HAP-1 (cell line): ENCODE measurements around the gene MPC2.

Experiments
- DNase-seq, 2 experiments: peaks; one replicate each; pipeline ENCODE4 v3.0.0-alpha.2; 2016 to 2020; ENCODE audit warnings: low spot score in 2 of 2
- H3K27me3 ChIP-seq: fragments of 250-450 bp; sonication (Bioruptor Pico); 2 replicates; pipeline ENCODE4 v1.5.1; 2020; ENCODE audit warnings: low read depth, mild to moderate bottlenecking, moderate library complexity
- H3K36me3 ChIP-seq: fragments of 250-450 bp; sonication (Bioruptor Pico); replicated peaks from 2 replicates; pipeline ENCODE4 v1.5.1; 2020; ENCODE audit warnings: mild to moderate bottlenecking
- H3K4me1 ChIP-seq: fragments of 250-450 bp; sonication (Bioruptor Pico); 2 replicates; pipeline ENCODE4 v1.5.1; 2020; ENCODE audit warnings: mild to moderate bottlenecking
- H3K4me3 ChIP-seq: fragments of 250-450 bp; sonication (Bioruptor Pico); 2 replicates; pipeline ENCODE4 v1.5.1; 2020; ENCODE audit warnings: mild to moderate bottlenecking, moderate library complexity
- H3K9me3 ChIP-seq: fragments of 250-450 bp; sonication (Bioruptor Pico); 2 replicates; pipeline ENCODE4 v1.5.1; 2020; ENCODE audit warnings: mild to moderate bottlenecking, moderate library complexity
- in situ Hi-C: fragments of 300-500 bp; cut with MboI; formaldehyde crosslinking; loops from 3 replicates; pipeline ENCODE4 v1.14.3; 2020; ENCODE audit warnings: low sequenced_read_pairs, inconsistent platforms, mixed read lengths

Gene MPC2

DNA sequence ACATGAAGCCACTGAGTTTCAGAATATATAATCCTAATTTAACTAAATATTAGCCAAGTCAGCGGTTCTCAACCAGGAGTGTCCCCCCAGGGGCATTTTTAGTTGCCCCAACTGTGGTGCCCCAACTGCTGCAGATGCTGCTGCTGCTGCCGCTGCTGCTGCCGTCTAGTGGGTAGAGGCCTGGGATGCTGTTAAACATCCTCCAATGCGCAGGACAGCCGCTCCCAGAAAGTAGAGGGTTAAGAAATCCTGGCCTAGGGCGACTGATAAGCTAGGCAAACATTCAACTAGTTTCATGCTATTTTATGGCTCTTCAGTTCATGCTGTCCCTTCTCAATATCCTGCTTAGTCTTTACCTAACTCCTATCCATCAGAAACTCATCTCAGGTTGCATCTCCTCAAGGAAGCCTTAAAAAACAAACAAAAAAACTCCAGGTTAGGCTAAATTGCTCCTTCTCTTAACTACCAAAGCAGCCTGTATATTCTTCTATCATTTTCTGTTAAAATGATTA is 10.3 kb downstream of the MPC2 start:
- in situ Hi-C loops, result no loop called here
- DNase-seq, result no peak
- Histone ChIP-seq H3K4me1 (peaks cover 11% of the 10 kb centered on the region), H3K36me3 (no peaks in the 10 kb centered on the region), H3K9me3 (no peaks in the 10 kb centered on the region), H3K4me3 (no peak overlapping the region), H3K27me3 (no peaks in the 10 kb centered on the region)

DNA sequence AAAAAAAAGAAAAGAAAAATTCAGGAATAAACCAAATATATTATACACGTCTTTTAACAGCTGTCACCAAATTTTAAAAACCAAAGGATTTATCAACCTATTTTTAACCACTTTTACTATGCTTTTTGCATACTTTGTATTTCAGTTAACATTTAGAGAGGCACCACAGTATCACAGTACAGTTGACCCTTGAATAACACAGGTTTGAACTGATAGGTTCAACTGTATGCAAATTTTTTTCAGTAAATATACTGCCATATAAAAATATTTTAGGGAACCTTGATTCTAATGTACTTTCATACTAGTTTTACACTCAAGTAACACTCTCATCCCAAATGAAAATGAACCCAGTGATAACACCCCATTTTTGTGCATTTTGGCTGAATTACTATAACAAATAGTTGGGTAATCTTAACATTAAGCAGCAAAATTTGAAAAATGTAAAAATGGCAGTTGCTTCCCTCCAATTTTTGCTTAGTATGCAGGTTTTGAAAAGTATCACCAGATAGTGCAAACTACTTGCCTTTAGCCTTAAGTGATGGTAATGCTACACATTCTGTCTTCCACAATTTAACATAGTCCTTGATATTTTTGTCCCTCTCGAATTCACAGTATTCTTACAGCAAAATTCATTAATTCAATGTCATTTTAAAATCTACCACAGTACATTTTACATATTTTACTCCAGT is 12.2 kb downstream of the MPC2 start:
- no peak for DNase-seq
- H3K27me3 ChIP-seq, result no peaks in the 10 kb centered on the region
- H3K9me3 ChIP-seq, result no peaks in the 10 kb centered on the region
- no peak overlapping the region for H3K4me3 ChIP-seq
- H3K4me1 ChIP-seq, result peaks cover 11% of the 10 kb centered on the region
- H3K36me3 ChIP-seq, result no peaks in the 10 kb centered on the region
- in situ Hi-C loops, result no loop called here

DNA sequence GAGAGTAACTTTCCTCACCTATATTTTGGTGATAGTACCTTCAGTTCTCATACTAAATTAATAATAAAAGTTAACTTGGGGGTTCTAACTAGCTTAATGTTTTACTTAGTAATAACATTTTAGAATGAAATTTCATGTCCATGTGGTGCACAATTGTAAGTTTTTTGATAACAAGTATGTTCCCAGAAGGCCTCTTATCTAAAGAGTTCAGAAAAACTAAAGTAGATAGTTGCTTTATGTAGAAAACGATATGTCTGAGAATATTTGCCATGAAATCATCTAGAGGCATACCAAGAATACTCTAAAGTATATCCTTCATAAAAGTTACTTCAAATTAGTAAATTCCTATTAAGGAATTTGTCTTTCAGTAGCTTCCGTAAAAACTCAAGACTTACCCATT is 12.8 kb downstream of the MPC2 start:
- no peak overlapping the region for H3K4me3 ChIP-seq
- no peaks in the 10 kb centered on the region for H3K9me3 ChIP-seq
- DNase-seq, result no peak
- in situ Hi-C loops, result no loop called here
- H3K36me3 ChIP-seq, result no peaks in the 10 kb centered on the region
- peaks cover 11% of the 10 kb centered on the region for H3K4me1 ChIP-seq
- H3K27me3 ChIP-seq, result no peaks in the 10 kb centered on the region

DNA sequence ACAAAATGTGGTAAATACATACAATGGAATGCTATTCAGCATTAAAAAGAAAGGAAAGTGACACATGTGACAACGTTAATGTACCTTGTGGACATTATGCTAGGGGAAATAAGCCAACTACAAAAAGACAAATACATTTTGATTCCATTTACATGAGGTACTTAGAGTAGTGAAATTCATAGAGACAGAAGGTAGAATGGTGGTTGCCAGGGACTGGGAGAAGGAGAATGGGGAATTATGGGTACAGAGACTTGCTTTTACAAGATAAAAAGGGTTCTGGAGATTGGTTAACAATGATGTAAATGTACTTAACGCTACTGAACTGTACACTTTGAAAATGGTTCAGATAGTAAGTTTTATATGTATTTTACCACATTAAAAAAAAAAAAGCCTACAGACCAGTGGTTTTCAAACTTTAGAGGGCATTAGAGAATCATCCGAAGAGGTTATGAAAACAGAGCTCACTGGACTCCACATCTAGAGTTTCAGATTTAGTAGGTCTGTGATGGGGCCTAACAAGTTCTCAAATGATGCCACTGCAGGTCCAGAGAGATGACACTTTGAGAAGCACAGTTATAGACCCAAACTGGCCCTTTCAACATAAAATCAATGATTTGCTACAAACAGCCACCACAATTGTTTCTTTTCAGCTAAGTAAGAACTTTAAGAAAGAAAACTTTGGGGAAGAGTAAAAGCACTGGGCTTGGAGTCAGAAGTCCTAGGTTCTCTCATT is 13.4 kb downstream of the MPC2 start:
- H3K36me3 ChIP-seq, result no peaks in the 10 kb centered on the region
- DNase-seq, result no peak
- no peaks in the 10 kb centered on the region for H3K9me3 ChIP-seq
- peaks cover 11% of the 10 kb centered on the region for H3K4me1 ChIP-seq
- H3K27me3 ChIP-seq, result no peaks in the 10 kb centered on the region
- in situ Hi-C loops, result no loop called here
- H3K4me3 ChIP-seq, result no peak overlapping the region

GRCh38 chr1:167922611-167923074 is 14.2 kb downstream of the MPC2 start:
- no peaks in the 10 kb centered on the region for H3K27me3 ChIP-seq
- H3K4me3 ChIP-seq, result no peak overlapping the region
- peaks cover 11% of the 10 kb centered on the region for H3K4me1 ChIP-seq
- no peaks in the 10 kb centered on the region for H3K36me3 ChIP-seq
- H3K9me3 ChIP-seq, result no peaks in the 10 kb centered on the region
- DNase-seq, result peak in 1 of 2 experiments; percentile 48
- in situ Hi-C loops, result no loop called here

GRCh38 chr1:167922023-167922422 is 14.8 kb downstream of the MPC2 start:
- Histone ChIP-seq H3K9me3 (no peaks in the 10 kb centered on the region), H3K27me3 (no peaks in the 10 kb centered on the region), H3K4me1 (peaks cover 11% of the 10 kb centered on the region), H3K36me3 (no peaks in the 10 kb centered on the region), H3K4me3 (no peak overlapping the region)
- no peak for DNase-seq
- in situ Hi-C loops, result no loop called here

GRCh38 chr1:167916766-167917511 is 19.9 kb downstream of the MPC2 start:
- no peak for DNase-seq
- in situ Hi-C loops, result no loop called here
- Histone ChIP-seq H3K9me3 (no peaks in the 10 kb centered on the region), H3K27me3 (no peaks in the 10 kb centered on the region), H3K4me1 (no peaks in the 10 kb centered on the region), H3K4me3 (no peak overlapping the region), H3K36me3 (no peaks in the 10 kb centered on the region)

DNA sequence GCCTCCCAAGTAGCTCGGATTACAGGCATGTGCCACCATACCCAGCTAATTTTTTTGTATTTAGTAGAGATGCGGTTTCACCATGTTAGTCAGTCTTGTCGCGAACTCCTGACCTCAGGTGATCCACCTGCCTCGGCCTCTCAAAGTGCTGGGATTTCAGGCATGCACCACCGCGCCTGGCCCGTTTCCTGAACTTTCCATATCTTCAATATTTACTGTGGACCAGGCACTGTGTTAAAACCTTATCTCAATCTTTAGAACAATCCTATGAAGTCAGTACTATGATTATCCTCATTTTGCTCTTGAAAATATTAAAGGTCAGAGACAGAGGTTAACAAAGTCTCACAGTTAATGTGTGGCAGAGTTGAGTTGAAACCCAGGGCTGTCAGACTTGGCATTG is 21.3 kb downstream of the MPC2 start:
- no peaks in the 10 kb centered on the region for H3K9me3 ChIP-seq
- no peak overlapping the region for H3K4me3 ChIP-seq
- no peaks in the 10 kb centered on the region for H3K36me3 ChIP-seq
- no peak for DNase-seq
- in situ Hi-C loops, result no loop called here
- H3K27me3 ChIP-seq, result no peaks in the 10 kb centered on the region
- no peaks in the 10 kb centered on the region for H3K4me1 ChIP-seq

DNA sequence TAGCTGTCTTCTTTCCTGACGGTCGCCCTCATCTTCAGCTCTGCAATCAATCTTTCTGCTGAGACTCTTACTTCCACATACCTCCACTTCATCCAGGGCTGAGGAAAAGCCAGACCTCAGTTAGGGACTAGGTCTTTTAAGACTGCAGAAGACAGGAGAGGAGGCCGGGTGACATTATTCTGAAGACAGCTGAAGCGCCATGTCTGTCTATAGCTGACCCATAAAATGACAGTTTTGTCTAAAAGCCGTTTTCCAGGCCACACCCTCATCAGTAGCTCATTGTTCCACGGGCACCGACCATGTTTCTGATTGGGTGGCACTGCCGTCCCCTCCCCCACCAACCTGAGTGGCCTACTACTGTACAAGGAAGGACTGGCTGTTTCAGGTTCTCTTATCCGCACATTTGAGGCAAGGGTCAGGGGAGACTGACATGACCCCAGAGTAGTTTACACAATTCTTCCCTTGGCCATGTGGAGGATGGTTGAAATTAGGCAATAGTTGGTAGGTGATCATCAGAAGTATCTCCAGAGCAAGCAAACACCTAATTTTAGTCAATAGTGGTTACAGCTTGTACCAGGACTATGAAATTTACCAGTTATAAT is 22.9 kb downstream of the MPC2 start, which contains the start of gene ADCY10:
ADCY10 (minus strand) TSS at position 240 of the 602 bp plus-strand sequence. CDS start 8,994 bp downstream, outside the sequence.
- H3K4me1 ChIP-seq, result no peaks in the 10 kb centered on the region
- in situ Hi-C loops, result no loop called here
- DNase-seq, result no peak
- peaks cover 6% of the 10 kb centered on the region; the same call in 1 of the 2 replicates for H3K9me3 ChIP-seq
- no peak within 1 kb of the TSS for H3K4me3 ChIP-seq
- H3K36me3 ChIP-seq, result no peaks in the 10 kb centered on the region
- H3K27me3 ChIP-seq, result no peaks in the 10 kb centered on the region

- peak in 1 of 2 experiments; percentile 29 for DNase-seq
- Histone ChIP-seq H3K4me3 (no peak overlapping the region), H3K9me3 (peaks cover 6% of the 10 kb centered on the region; the same call in 1 of the 2 replicates), H3K36me3 (no peaks in the 10 kb centered on the region), H3K27me3 (no peaks in the 10 kb centered on the region), H3K4me1 (no peaks in the 10 kb centered on the region)
- in situ Hi-C loops, result no loop called here
Observed at GRCh38 chr1:167912294-167912693, 24.6 kb downstream of the MPC2 start.

DNA sequence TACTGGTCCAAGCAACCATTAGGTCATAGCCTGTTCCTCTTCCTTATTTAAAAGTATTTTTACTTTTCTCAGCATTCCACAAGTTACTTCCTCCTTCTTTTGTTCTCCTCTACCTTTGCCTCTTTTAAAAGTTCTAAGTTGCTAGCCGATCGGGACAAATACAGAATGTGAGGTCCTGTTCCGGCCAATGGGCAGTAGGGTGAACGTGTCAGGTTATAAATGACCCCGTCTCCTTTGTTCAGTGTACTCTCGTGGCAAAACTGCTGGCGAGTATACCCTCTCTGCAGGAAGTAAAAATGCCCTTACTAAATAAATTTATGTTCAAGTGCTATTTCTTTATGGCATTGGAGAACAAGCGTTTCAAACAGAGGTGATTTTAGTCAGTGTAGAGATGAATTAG is 25.5 kb downstream of the MPC2 start:
- Histone ChIP-seq H3K27me3 (no peaks in the 10 kb centered on the region), H3K9me3 (peaks cover 6% of the 10 kb centered on the region; the same call in 1 of the 2 replicates), H3K4me1 (no peaks in the 10 kb centered on the region), H3K36me3 (no peaks in the 10 kb centered on the region), H3K4me3 (no peak overlapping the region)
- in situ Hi-C loops, result no loop called here
- no peak for DNase-seq

- in situ Hi-C loops, result no loop called here
- H3K4me3 ChIP-seq, result no peak overlapping the region
- no peaks in the 10 kb centered on the region for H3K27me3 ChIP-seq
- no peak for DNase-seq
- H3K9me3 ChIP-seq, result peaks cover 6% of the 10 kb centered on the region; the same call in 1 of the 2 replicates
- peaks cover 4% of the 10 kb centered on the region for H3K4me1 ChIP-seq
- H3K36me3 ChIP-seq, result no peaks in the 10 kb centered on the region
Observed at GRCh38 chr1:167910530-167910929, 26.3 kb downstream of the MPC2 start.

GRCh38 chr1:167909691-167910180 is 27.1 kb downstream of the MPC2 start:
- in situ Hi-C loops, result no loop called here
- Histone ChIP-seq H3K27me3 (no peaks in the 10 kb centered on the region), H3K4me1 (peaks cover 10% of the 10 kb centered on the region), H3K9me3 (peaks cover 6% of the 10 kb centered on the region; the same call in 1 of the 2 replicates), H3K36me3 (no peaks in the 10 kb centered on the region), H3K4me3 (no peak overlapping the region)
- DNase-seq, result no peak
